GM12872 (cell line): Measurements from ENCODE around the gene NID1.

Experiments used
- CTCF ChIP-seq: IDR thresholded peaks from 3 replicates; pipeline ENCODE4 v1.5.1; 2011; ENCODE audit warnings: low read depth, mild to moderate bottlenecking, low read length, moderate library complexity; ENCODE audit not compliant: insufficient read depth

The NID1 gene

DNA sequence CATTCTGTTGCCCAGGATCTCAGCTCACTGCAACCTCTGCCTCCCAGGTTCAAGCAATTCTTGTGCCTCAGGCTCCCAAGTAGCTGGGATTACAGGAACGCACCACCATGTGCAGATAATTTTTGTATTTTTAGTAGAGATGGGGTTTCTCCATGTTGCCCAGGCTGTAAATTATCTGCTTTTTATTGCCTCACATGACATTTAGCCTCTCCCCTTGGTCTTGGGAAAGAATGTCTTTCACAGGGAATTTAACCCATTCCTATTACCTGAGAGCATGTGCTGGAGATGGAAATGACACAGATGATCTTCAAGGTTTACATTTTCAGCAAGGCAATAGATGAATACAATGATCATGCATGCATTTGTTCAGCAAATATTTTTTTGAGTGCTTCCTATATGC lies 75.8 kb downstream of the NID1 start:
- TF ChIP-seq CTCF, result no peak

GRCh38 chr1:235986869-235987268 lies 78.0 kb downstream of the NID1 start:
- TF ChIP-seq CTCF, result no peak

GRCh38 chr1:235984041-235984825 lies 80.7 kb downstream of the NID1 start:
- TF ChIP-seq CTCF, result no peak

GRCh38 chr1:235980976-235981375 lies 83.9 kb downstream of the NID1 start:
- no peak for TF ChIP-seq CTCF

DNA sequence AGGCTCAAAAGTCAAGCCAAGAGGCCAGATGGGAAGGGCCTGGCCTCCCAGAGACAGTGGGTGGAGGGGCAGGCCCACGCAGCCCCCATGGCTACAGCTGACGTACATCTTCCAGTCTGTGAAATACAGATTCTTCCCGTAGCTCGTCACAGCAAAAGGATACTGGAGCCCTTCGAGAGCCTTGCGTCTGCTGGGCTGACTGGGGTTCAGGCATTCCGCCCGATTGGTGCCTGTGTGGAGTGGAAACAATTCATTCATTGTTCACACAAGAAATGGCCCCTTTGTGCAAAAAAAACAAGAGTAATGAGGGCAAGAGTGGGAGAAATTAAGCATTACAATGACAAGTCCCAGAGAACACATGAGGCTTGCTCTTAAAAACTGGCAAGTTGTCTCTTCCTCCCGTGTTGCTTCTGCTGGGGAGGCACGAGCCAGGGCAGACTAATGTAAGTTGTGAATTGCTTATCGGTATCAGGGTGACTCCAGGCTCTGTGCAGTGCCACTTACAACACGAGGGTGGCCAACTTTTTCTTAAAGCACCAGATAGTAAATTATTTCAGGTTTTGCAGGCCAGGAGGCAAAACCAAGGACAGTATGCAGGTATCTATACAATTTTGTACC lies 85.1 kb downstream of the NID1 start:
- TF ChIP-seq CTCF, result no peak

DNA sequence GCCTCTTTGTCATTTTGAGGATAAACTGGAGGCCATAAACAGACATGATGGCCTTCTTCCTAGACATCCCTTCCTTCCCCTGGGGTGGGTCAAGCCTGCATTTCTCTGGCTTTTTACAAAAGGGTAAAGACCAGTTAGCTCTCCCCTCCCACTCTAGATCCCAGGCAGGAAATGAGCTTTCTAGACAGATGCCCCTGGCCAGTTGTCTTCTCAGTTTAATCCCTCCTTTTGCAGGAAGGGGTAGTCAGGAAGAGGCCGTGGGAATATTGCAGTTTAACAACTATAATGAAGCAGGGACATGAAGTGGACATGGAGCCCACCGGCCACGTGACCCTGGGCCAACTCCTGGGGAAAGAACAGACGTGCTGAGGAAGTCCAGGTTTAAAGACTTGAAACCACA lies 85.7 kb downstream of the NID1 start:
- TF ChIP-seq CTCF, result no peak

DNA sequence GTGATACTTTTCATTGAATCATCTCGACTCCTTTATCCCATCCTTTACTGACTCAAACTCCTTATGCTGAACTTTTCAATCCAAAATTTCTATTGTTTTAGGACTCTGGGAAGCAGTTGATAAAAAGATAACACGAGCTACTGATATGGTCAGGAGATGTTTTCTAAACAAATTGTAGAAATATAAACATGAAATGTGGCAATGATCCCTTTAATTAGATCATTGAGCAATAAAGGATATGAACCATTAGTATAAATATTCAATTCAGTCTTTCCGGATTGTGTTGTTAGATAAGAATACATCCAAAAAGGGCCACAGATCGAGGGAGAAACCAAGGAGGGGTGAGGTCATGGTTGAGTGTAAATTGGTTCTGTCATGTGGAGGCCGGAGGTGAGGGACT lies 88.4 kb downstream of the NID1 start:
- TF ChIP-seq CTCF, result no peak
